HTR-8/SVneo (cell line): Measurements from ENCODE around the gene SMPD3.

Source experiments
- DNase-seq: peaks from one replicate; pipeline ENCODE4 v3.0.0; 2011; ENCODE audit warnings: low spot score, mixed read lengths; ENCODE audit not compliant: insufficient read length
- FAIRE-seq: peaks from 2 replicates; lab custom pipeline; 2011; peaks lifted over from hg19 to GRCh38; lab: Jason Lieb, UNC

Gene SMPD3

DNA sequence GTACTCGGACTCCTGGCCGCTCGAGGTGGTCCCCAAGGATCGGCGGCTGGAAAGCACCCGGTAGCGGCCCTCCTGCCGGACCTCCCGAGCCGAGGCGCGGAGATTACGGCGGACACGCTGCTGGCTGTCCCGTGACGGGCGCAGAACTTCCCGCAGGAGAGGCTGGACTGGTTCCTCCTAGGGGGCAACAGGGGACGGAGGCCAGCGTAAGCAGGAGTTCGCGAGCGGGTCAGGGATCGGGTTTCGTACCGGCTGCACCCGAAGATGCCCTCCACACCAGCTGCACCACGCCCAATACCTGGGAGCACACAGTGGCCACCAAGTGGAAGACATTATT is 137.9 kb downstream of the SMPD3 start:
- peak; percentile 57 for DNase-seq
- FAIRE-seq: no peak

DNA sequence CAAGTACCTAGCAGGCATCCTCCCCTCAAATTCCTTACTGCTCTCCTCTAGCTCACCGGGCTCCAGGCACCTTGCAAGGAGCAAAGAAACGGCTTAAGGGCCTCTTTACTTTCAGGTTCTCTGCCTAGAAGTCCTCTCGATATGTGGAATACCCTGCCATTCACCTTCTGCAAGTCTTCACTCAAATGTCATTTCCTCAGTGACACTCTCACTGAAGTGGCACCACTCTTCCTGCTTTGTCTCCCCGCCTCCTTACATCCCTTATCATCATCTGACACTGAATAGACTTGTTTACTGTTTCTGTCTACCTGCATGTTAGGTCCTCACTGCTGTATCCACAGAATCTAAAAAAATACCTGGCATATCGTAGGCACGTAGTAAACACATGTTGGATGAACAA is 138.5 kb downstream of the SMPD3 start:
- DNase-seq (no peak), FAIRE-seq (no peak)
